Activated naive CD4-positive, alpha-beta T cell treated with anti-CD3 and anti-CD28 coated beads, Interleukin-2, amount 50 U/mL, for 72 hours (primary cell): ENCODE measurements around the gene MAPK8IP2. TPM values are rescaled to one million over a fixed set of nuclear protein-coding genes. Genes with fewer than 3 reads are reported as not detected.

Experiments used
- total RNA-seq, 2 donors: library from RNA; stranded (reverse); gene quantifications; one replicate each; pipeline ENCODE4 v1.2.3, GENCODE V29; 2022

MAPK8IP2 gene
- total RNA-seq, 2 donors from 2014 or later: 0.27 to 0.54 TPM

Other genes with a start within 250 kb of the MAPK8IP2 start
- gene SBF1, start 125.8 kb upstream of the MAPK8IP2 start, total RNA-seq: 10 to 100 TPM; 99.3 to 99.8 TPM
- gene ADM2, start 119.2 kb upstream of the MAPK8IP2 start, total RNA-seq: 1 to 10 TPM; 6.0 to 7.0 TPM
- gene MIOX, start 113.9 kb upstream of the MAPK8IP2 start, total RNA-seq: under 1 TPM in 1 of 2 donors, not detected in 1; 0.25 TPM
- gene LMF2, start 93.1 kb upstream of the MAPK8IP2 start, total RNA-seq: 10 to 100 TPM; 54.2 to 76.7 TPM
- 100 to 1,000 TPM; 121 to 130 TPM for gene NCAPH2, start 92.6 kb upstream of the MAPK8IP2 start, total RNA-seq
- gene SCO2, start 75.2 kb upstream of the MAPK8IP2 start, total RNA-seq: 1 to 10 TPM in 1 of 2 donors, not detected in 1; 4.8 TPM
- gene TYMP, start 70.8 kb upstream of the MAPK8IP2 start, total RNA-seq: 10 to 100 TPM; 20.8 to 74.5 TPM
- gene KLHDC7B, start 54.9 kb upstream of the MAPK8IP2 start, total RNA-seq: 10 to 100 TPM in 1 of 2 donors, 1 to 10 TPM in 1; 2.6 to 11.0 TPM
- gene SYCE3, start 37.9 kb upstream of the MAPK8IP2 start, total RNA-seq: 1 to 10 TPM in 1 of 2 donors, under 1 TPM in 1; 0.80 to 3.9 TPM
- 10 to 100 TPM; 61.8 to 92.2 TPM for gene CPT1B, start 22.4 kb upstream of the MAPK8IP2 start, total RNA-seq
- gene CHKB, start 17.9 kb upstream of the MAPK8IP2 start, total RNA-seq: 100 to 1,000 TPM in 1 of 2 donors, 10 to 100 TPM in 1; 83.8 to 127 TPM
- 10 to 100 TPM; 23.8 to 24.7 TPM for gene ARSA, start 27.4 kb downstream of the MAPK8IP2 start, total RNA-seq
- gene SHANK3, start 72.0 kb downstream of the MAPK8IP2 start, total RNA-seq: under 1 TPM in 1 of 2 donors, not detected in 1; 0.66 TPM
- gene ACR, start 137.4 kb downstream of the MAPK8IP2 start, total RNA-seq: not detected
- gene RABL2B, start 182.8 kb downstream of the MAPK8IP2 start, total RNA-seq: 10 to 100 TPM in 1 of 2 donors, 1 to 10 TPM in 1; 7.2 to 22.6 TPM